A172 (cell line): Measurements from ENCODE around the gene CEP192. TPM values are rescaled to one million over a fixed set of nuclear protein-coding genes. Genes with fewer than 3 reads are reported as not detected.
A peak's percentile ranks its signal among the peaks of the same experiment; 100 is the strongest.

Experiments used
- DNase-seq: peaks from one replicate; pipeline ENCODE4 v3.0.0-alpha.2; 2015; ENCODE audit warnings: low spot score
- total RNA-seq: library from RNA; depleted of rRNA; stranded (reverse); fragments of >200 nt; shearing (Covaris generic); gene quantifications from 2 replicates; pipeline ENCODE4 v1.2.3, GENCODE V29; 2014; rRNA removed

The CEP192 gene
- total RNA-seq, 1 experiment from 2014 or later: 30.5 TPM

- DNase-seq: no peak
Measured at GRCh38 chr18:13145636-13146190, 154.6 kb downstream of the CEP192 start.

- no peak for DNase-seq
Measured at GRCh38 chr18:13147130-13147529, 156.0 kb downstream of the CEP192 start.

GRCh38 chr18:13151656-13152055, 160.5 kb downstream of the CEP192 start:
- DNase-seq: no peak

- DNase-seq: no peak
Measured at GRCh38 chr18:13158428-13158827, 167.3 kb downstream of the CEP192 start.

- DNase-seq: peak; percentile 63
Measured at GRCh38 chr18:13159579-13159978, 168.4 kb downstream of the CEP192 start.

- no peak for DNase-seq
Measured at GRCh38 chr18:13161276-13161899, 170.2 kb downstream of the CEP192 start.

- no peak for DNase-seq
Measured at GRCh38 chr18:13163167-13163927, 172.2 kb downstream of the CEP192 start.

- no peak for DNase-seq
Measured at GRCh38 chr18:13164406-13164805, 173.2 kb downstream of the CEP192 start.

GRCh38 chr18:13165636-13166423, 174.7 kb downstream of the CEP192 start:
- DNase-seq: no peak

GRCh38 chr18:13173578-13174145, 182.5 kb downstream of the CEP192 start:
- no peak for DNase-seq

Other genes starting within 250 kb of the CEP192 start
- 41.1 and 43.9 TPM in 2 replicates for gene PTPN2, start 107.1 kb upstream of the CEP192 start, total RNA-seq
- 51.2 and 53.9 TPM in 2 replicates for gene SEH1L, start 43.4 kb upstream of the CEP192 start, total RNA-seq
- 5.7 and 8.9 TPM in 2 replicates for gene LDLRAD4, start 227.4 kb downstream of the CEP192 start, total RNA-seq